ENCODE results near the gene SPATA19.

GRCh38 chr11:133795088-133795487 is 50.2 kb downstream of the SPATA19 start:
- TF ChIP-seq CTCF (IDR thresholded peaks at IDR 0.05 in 4 of 5, conservative IDR thresholded peaks at IDR 0.05 in 1 of 5) (no peak), POLR2A (IDR thresholded peaks at IDR 0.05) (no peak)
